ENCODE results near the gene ARMC8. TPM values are rescaled to one million over a fixed set of nuclear protein-coding genes. Genes with fewer than 3 reads are reported as not detected.

ARMC8 gene
- total and polyA plus RNA-seq, 2 of the 8 experiments (the other 6 are each of a cell fraction or from before 2014, with no cell fraction given): 47.3 to 58.5 TPM

DNA sequence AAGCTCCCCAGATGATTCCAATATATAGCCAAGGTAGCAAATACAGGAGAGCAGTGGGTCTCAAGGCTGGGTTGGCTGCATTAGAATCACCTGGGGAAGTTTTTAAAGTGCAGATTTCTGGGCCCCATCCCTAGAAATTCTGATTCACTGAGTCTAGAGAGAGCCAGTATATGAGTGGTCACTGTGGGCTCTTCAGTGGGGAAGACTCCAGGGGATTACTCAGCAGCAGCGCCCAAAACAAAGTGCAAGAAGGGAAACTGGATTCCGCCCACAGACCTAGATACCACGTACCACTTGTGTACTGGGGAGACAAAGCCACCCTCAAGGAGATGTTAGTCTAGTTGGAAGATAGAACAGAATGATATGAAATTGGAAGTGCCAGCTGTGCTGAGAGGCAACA, 102.6 kb downstream of the ARMC8 start:
- H2BK5ac ChIP-seq (ENCODE audit: low read depth, low read length): no peak overlapping the region
- no peak for DNase-seq (ENCODE audit: low read depth in 1 of 2, low spot score in 2 of 2)
- 92% methylated on average over 3 of the region's 3 CpGs; no CpG with 5 or more reads in 1 of the 2 experiments for WGBS, 2 experiments (ENCODE audit: extremely low coverage in 1 of 2, insufficient coverage in 1 of 2, insufficient read length in 1 of 2, insufficient replicate concordance in 2 of 2, low coverage in 1 of 2, low lambda C conversion rate in 2 of 2, missing lambda C conversion rate in 1 of 2)
- no peak overlapping the region for H2BK120ac ChIP-seq (replicated peaks; ENCODE audit: low read depth, low read length)
- H3K4me3 ChIP-seq (ENCODE audit: extremely low read depth in 1 of 4, insufficient read depth in 2 of 4, low read depth in 3 of 4, low read length in 4 of 4): no peak overlapping the region
- H2BK12ac ChIP-seq (ENCODE audit: low read depth, low read length): no peak overlapping the region
- CTCF ChIA-PET (ENCODE audit: partially characterized antibody): no interaction called here
- H3K23ac ChIP-seq (ENCODE audit: insufficient read length): no peak overlapping the region
- no peak overlapping the region for H2BK15ac ChIP-seq (ENCODE audit: low read length)
- peaks cover 7 to 32% (median 22%) of the 10 kb centered on the region in 4 experiments; a peak in 5 of 8 replicates for H3K36me3 ChIP-seq (ENCODE audit: control insufficient read depth in 2 of 4, insufficient read depth in 4 of 4, low read length in 3 of 4)
- H3K79me2 ChIP-seq (ENCODE audit: control insufficient read depth in 1 of 2, insufficient read depth in 2 of 2, low read length in 2 of 2): no peaks in the 10 kb centered on the region
- H2AFZ ChIP-seq (ENCODE audit: low read length): no peak overlapping the region
- no peak overlapping the region for H3K14ac ChIP-seq (ENCODE audit: insufficient read length)
- H3K27ac ChIP-seq (ENCODE audit: low read depth, low read length): no peak overlapping the region
- POLR2A ChIA-PET (ENCODE audit: partially characterized antibody): no interaction called here
- H4K5ac ChIP-seq (ENCODE audit: insufficient read length, low read depth, low read length): no peak overlapping the region
- no peak for FAIRE-seq
- no peak overlapping the region for H3K4ac ChIP-seq (replicated peaks; ENCODE audit: insufficient read length, low read depth, low read length)
- H3K18ac ChIP-seq (ENCODE audit: extremely low read depth, low read length): no peak overlapping the region
- H4K20me1 ChIP-seq (replicated peaks in 1 of 2; ENCODE audit: control insufficient read depth in 1 of 2, insufficient read depth in 2 of 2, low read length in 2 of 2): no peaks in the 10 kb centered on the region
- no peaks in the 10 kb centered on the region for H3K4me1 ChIP-seq (replicated peaks in 1 of 4; ENCODE audit: control insufficient read depth in 3 of 4, insufficient read depth in 4 of 4, low read length in 3 of 4)
- H3K23me2 ChIP-seq (ENCODE audit: low read depth, low read length): no peaks in the 10 kb centered on the region
- no peak overlapping the region for H3K56ac ChIP-seq (replicated peaks; ENCODE audit: insufficient read length, low read depth, low read length)
- H4K8ac ChIP-seq (ENCODE audit: extremely low read depth, insufficient read depth, low read length): no peak overlapping the region
- H3K9me3 ChIP-seq (ENCODE audit: insufficient read depth in 2 of 2, low read depth in 1 of 2, low read length in 1 of 2): no peaks in the 10 kb centered on the region
- no peaks in the 10 kb centered on the region for H3K79me1 ChIP-seq (ENCODE audit: low read depth, low read length)
- no peak overlapping the region for H3K4me2 ChIP-seq (ENCODE audit: insufficient read depth in 1 of 2, low read depth in 2 of 2, low read length in 2 of 2)
- H3K9ac ChIP-seq (replicated peaks in 1 of 4; ENCODE audit: extremely low read depth in 1 of 4, low read depth in 3 of 4, low read length in 3 of 4): no peak overlapping the region
- no peak overlapping the region for H2AK5ac ChIP-seq (ENCODE audit: low read depth, low read length)
- no peak overlapping the region for H4K91ac ChIP-seq (replicated peaks; ENCODE audit: insufficient read length, low read length)
- H2BK20ac ChIP-seq (ENCODE audit: low read length): no peak overlapping the region
- H3K27me3 ChIP-seq (replicated peaks in 1 of 4; ENCODE audit: control insufficient read depth in 3 of 4, extremely low read depth in 1 of 4, insufficient read depth in 3 of 4, low read length in 3 of 4): no peaks in the 10 kb centered on the region
- TF ChIP-seq CBX5 (IDR thresholded peaks at IDR 0.05; ENCODE audit: low read depth, low read length) (no peak), POLR2A (IDR thresholded peaks at IDR 0.05; ENCODE audit: control extremely low read depth in 1 of 2, low read depth in 2 of 2, low read length in 2 of 2) (no peak), MAFK (IDR thresholded peaks at IDR 0.05; ENCODE audit: low read depth, low read length) (no peak), SIN3A (conservative IDR thresholded peaks at IDR 0.05 in 1 of 2, IDR thresholded peaks at IDR 0.05 in 1 of 2; ENCODE audit: low read depth in 1 of 2, low read length in 2 of 2) (no peak), HDAC6 (IDR thresholded peaks at IDR 0.05; ENCODE audit: low read depth, low read length) (no peak), EP300 (IDR thresholded peaks at IDR 0.05; ENCODE audit: borderline replicate concordance in 1 of 2, low read depth in 2 of 2, low read length in 2 of 2) (no peak), BACH1 (IDR thresholded peaks at IDR 0.05; ENCODE audit: low read length) (no peak), BCL11A (IDR thresholded peaks at IDR 0.05; ENCODE audit: low read depth in 2 of 2, low read length in 2 of 2) (no peak), POU5F1 (IDR thresholded peaks at IDR 0.05; ENCODE audit: low read depth, low read length) (no peak), TAF7 (optimal IDR thresholded peaks at IDR 0.05; ENCODE audit: borderline replicate concordance, low read depth, low read length) (no peak), RFX5 (IDR thresholded peaks at IDR 0.05; ENCODE audit: borderline replicate concordance, low read depth, low read length) (no peak), JUND (IDR thresholded peaks at IDR 0.05; ENCODE audit: low read length) (no peak)
- TF ChIP-seq, protein P1, sequence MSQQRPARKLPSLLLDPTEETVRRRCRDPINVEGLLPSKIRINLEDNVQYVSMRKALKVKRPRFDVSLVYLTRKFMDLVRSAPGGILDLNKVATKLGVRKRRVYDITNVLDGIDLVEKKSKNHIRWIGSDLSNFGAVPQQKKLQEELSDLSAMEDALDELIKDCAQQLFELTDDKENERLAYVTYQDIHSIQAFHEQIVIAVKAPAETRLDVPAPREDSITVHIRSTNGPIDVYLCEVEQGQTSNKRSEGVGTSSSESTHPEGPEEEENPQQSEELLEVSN (IDR thresholded peaks at IDR 0.05): no peak

All from H1 (cell line).